GM12878 (cell line): ENCODE measurements around the gene GPER1. TPM values are rescaled to one million over a fixed set of nuclear protein-coding genes. Genes with fewer than 3 reads are reported as not detected.

Experiments used
- ATAC-seq: fragments of 200-7000 bp; cut with Tn5 transposase; 3 replicates; pipeline ENCODE4 v1.9.1; 2020; ENCODE audit warnings: mild to moderate bottlenecking, moderate library complexity
- BruUV-seq: library from RNA; stranded (reverse); fragments of 400-500 nt; replicated peaks from 2 replicates; lab custom pipeline; 2021; lab: Mats Ljungman, UMichigan
- CTCF ChIA-PET: fragments of 300-600 bp; sonication (Branson Sonifier 250); formaldehyde crosslinking; extraction: SDS; loops from one replicate; lab custom pipeline; 2021; ENCODE audit warnings: inconsistent platforms; lab: Yijun Ruan, JAX
- POLR2A ChIA-PET: fragments of 350-600 bp; formaldehyde crosslinking; extraction: SDS; loops from one replicate; lab custom pipeline; 2021; ENCODE audit warnings: inconsistent platforms; lab: Charles Lee
- RAD21 ChIA-PET: fragments of 300-600 bp; sonication (Branson Sonifier 250); formaldehyde crosslinking; loops from one replicate; lab custom pipeline; 2023; ENCODE audit warnings: antibody characterized with exemption; ENCODE audit not compliant: unreplicated experiment; lab: Charles Lee
- SMC1A ChIA-PET: fragments of 300-600 bp; sonication (Branson Sonifier 250); formaldehyde crosslinking; loops from one replicate; lab custom pipeline; 2023; ENCODE audit not compliant: unreplicated experiment, uncharacterized antibody; lab: Charles Lee
- DNase-seq: peaks from one replicate; pipeline ENCODE4 v3.0.0-alpha.2; 2011; ENCODE audit warnings: low read depth, low spot score
- FAIRE-seq: peaks from 3 replicates; lab custom pipeline; 2011; peaks lifted over from hg19 to GRCh38; lab: Jason Lieb, UNC
- H2AFZ ChIP-seq: 2 replicates; pipeline ENCODE4 v1.6.0; 2011; ENCODE audit warnings: low read depth, low read length, control low read depth; ENCODE audit not compliant: control insufficient read depth
- H3K27ac ChIP-seq: 2 replicates; pipeline ENCODE4 v1.5.1; 2011; ENCODE audit warnings: control low read depth; ENCODE audit not compliant: control insufficient read depth, insufficient read depth
- H3K27me3 ChIP-seq, 2 experiments: replicated peaks in 1 of 2; 2 replicates each; pipeline versions ENCODE4 v1.6.0 to v1.6.1; 2011; ENCODE audit warnings: low read length in 1 of 2; ENCODE audit not compliant: control insufficient read depth in 2 of 2, insufficient read depth in 2 of 2
- H3K36me3 ChIP-seq, 2 experiments: 2 replicates each; pipeline ENCODE4 v1.5.1; 2011; ENCODE audit warnings: low read length in 1 of 2; ENCODE audit not compliant: control insufficient read depth in 2 of 2, insufficient read depth in 2 of 2
- H3K4me1 ChIP-seq: 2 replicates; pipeline ENCODE4 v1.6.1; 2011; ENCODE audit warnings: mild to moderate bottlenecking, low read length, moderate library complexity, mixed read lengths; ENCODE audit not compliant: control insufficient read depth, insufficient read depth
- H3K4me2 ChIP-seq: 2 replicates; pipeline ENCODE4 v1.6.0; 2011; ENCODE audit warnings: control low read depth; ENCODE audit not compliant: control insufficient read depth, insufficient read depth
- H3K4me3 ChIP-seq: fragments of 200-600 bp; sonication (generic); 2 replicates; pipeline ENCODE4 v1.5.1; 2016
- H3K79me2 ChIP-seq: 2 replicates; pipeline ENCODE4 v1.6.0; 2011; ENCODE audit warnings: low read length; ENCODE audit not compliant: control insufficient read depth, insufficient read depth
- H3K9ac ChIP-seq: 2 replicates; pipeline ENCODE4 v1.8.0; 2011; ENCODE audit warnings: low read length, control low read depth, mixed read lengths; ENCODE audit not compliant: control insufficient read depth, insufficient read depth
- H3K9me3 ChIP-seq: replicated peaks from 3 replicates; pipeline ENCODE4 v1.5.1; 2011; ENCODE audit warnings: mild to moderate bottlenecking, low read length; ENCODE audit not compliant: control insufficient read depth, insufficient read depth
- H4K20me1 ChIP-seq: 2 replicates; pipeline ENCODE4 v1.6.0; 2011; ENCODE audit not compliant: control insufficient read depth, insufficient read depth
- ATF3 ChIP-seq: IDR thresholded peaks from 2 replicates; pipeline ENCODE4 v1.6.1; 2011; ENCODE audit warnings: low read depth, mild to moderate bottlenecking, low read length, moderate library complexity, borderline replicate concordance; ENCODE audit errors: extremely low read depth
- BHLHE40 ChIP-seq, 2 experiments: fragments of 450-650 bp in 1 of 2; IDR thresholded peaks; 2 replicates each; pipeline ENCODE4 v1.6.1; 2011 to 2017; ENCODE audit warnings: low read depth in 2 of 2, borderline replicate concordance in 1 of 2, improper control_type of control experiment in 1 of 2, low read length in 1 of 2, mild to moderate bottlenecking in 1 of 2
- ESRRA ChIP-seq: IDR thresholded peaks from 2 replicates; pipeline ENCODE4 v1.6.1; 2012; ENCODE audit warnings: mild to moderate bottlenecking, low read length, improper control_type of control experiment
- NR2F1 ChIP-seq: fragments of 450-650 bp; conservative IDR thresholded peaks from 2 replicates; pipeline ENCODE4 v1.6.1; 2017; ENCODE audit warnings: mild to moderate bottlenecking
- POU2F2 ChIP-seq: IDR thresholded peaks from 3 replicates; pipeline ENCODE4 v1.6.1; 2011; ENCODE audit warnings: low read depth, mild to moderate bottlenecking, low read length, borderline replicate concordance
- RBBP5 ChIP-seq: fragments of 200-600 bp; sonication (generic); conservative IDR thresholded peaks from 2 replicates; pipeline ENCODE4 v1.6.1; 2016
- SRF ChIP-seq, 2 experiments: IDR thresholded peaks; 2 replicates each; pipeline ENCODE4 v1.6.1; 2011; ENCODE audit warnings: low read depth in 2 of 2, low read length in 2 of 2, mild to moderate bottlenecking in 1 of 2, moderate library complexity in 1 of 2
- TAF1 ChIP-seq: IDR thresholded peaks from 2 replicates; pipeline ENCODE4 v1.6.1; 2011; ENCODE audit warnings: mild to moderate bottlenecking, low read depth, low read length, borderline replicate concordance
- TCF7 ChIP-seq: IDR thresholded peaks from 2 replicates; pipeline ENCODE4 v1.6.1; 2014; ENCODE audit warnings: antibody characterized with exemption, borderline replicate concordance
- ZBTB33 ChIP-seq: fragments of 450-650 bp; IDR thresholded peaks from 2 replicates; pipeline ENCODE4 v1.6.1; 2017; ENCODE audit warnings: mild to moderate bottlenecking
- WGBS: methylation state at CpG from one replicate; pipeline ENCODE4 v1.1.6; 2016; ENCODE audit warnings: low lambda C conversion rate; ENCODE audit not compliant: insufficient replicate concordance, insufficient coverage; ENCODE audit errors: missing lambda C conversion rate; 5-methylcytosine and 5-hydroxymethylcytosine counted together
- in situ Hi-C: fragments of 300-500 bp; cut with MboI; formaldehyde crosslinking; loops from 9 replicates; pipeline ENCODE4 v1.14.3; 2018; ENCODE audit warnings: mixed read lengths
- intact Hi-C: fragments of 100-400 bp; cut with micrococcal nuclease; formaldehyde crosslinking; loops from one replicate; pipeline ENCODE4 v1.14.2; 2022; ENCODE audit not compliant: unreplicated experiment
- polyA plus RNA-seq, 11 experiments: library from polyadenylated mRNA; depleted of rRNA in 4 of 11; unstranded in 6 of 11; stranded (reverse) in 5 of 11; fragments of >200 nt; fragmentation: Nextera tagmentation in 4 of 11; fragmentation: Illumina TruSeq in 1 of 11; extraction: Ambion mirVana in 4 of 11; extraction: Trizol in 1 of 11; gene quantifications; 1 replicate in 1 of 11; 2 replicates in 10 of 11; pipeline versions ENCODE4 v1.2.1 to v1.2.3, GENCODE V29; 2011 to 2016; ENCODE audit warnings: inconsistent platforms in 2 of 11, missing spikeins in 2 of 11, low read depth in 1 of 11
- total RNA-seq, 4 experiments: library from RNA; depleted of rRNA in 3 of 4; stranded (reverse); fragments of >200 nt in 3 of 4; fragmentation: Illumina TruSeq in 1 of 4; extraction: Trizol in 1 of 4; gene quantifications; 2 replicates each; pipeline versions ENCODE4 v1.2.1 to v1.2.3, GENCODE V29; 2013 to 2021
- TF ChIP-seq, protein P1 (sequence below): fragments of 450-650 bp; IDR thresholded peaks from 2 replicates; pipeline ENCODE4 v1.6.1; 2016; ENCODE audit warnings: mild to moderate bottlenecking, moderate library complexity, borderline replicate concordance

Gene GPER1
- total and polyA plus RNA-seq, 10 of the 15 experiments (the other 5 are each of a cell fraction or from before 2014, with no cell fraction given), result 0.03 to 6.5 (median 2.6) TPM

GRCh38 chr7:1049801-1050200 lies 38.1 kb upstream of the GPER1 start (continued):
- no peak for TF ChIP-seq ZBTB33

DNA sequence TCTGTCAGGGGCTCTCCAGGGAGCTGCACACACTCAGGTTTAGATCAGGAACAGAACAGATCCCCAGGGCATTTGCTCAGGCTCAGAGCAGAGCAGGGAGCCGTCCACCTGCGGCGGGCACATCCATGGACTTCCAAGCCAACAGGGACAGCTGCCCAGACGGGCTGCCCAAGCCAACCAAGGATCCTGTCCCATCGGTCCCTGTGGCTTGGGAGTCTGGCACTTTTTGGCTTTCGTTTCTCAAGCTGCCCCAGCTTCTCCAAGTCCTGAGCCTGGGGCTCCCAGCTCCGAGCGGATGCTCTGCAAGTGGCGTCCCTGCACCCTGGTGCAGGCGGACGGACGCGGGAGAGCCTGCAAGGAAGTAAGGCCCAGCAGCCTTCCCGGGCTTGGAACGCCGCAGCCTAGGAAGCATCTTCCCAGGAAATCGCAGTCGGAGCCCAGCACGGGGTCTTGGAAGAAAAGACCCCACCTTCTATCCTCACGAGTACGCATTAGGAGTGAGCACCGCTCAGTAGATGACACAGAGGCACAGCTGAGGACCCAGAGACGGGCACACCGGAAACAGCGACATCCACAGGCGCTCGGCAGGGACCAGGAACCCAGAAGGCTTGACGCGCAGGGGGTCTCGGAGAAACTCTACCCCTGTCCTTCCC lies 37.5 kb upstream of the GPER1 start:
- ChIA-PET RAD21 (no interaction called here), POLR2A (interaction anchor here (0.9 kb wide), 1 partner anchor 25 kb away, joined by 3 read pairs; no protein-coding TSS in a partner anchor), CTCF (no interaction called here), SMC1A (no interaction called here)
- no peaks in the 10 kb centered on the region; a peak in 2 of 4 replicates for H3K36me3 ChIP-seq
- H3K9ac ChIP-seq, result no peak overlapping the region
- no peak for ATAC-seq
- H3K4me3 ChIP-seq, result no peak overlapping the region
- H3K79me2 ChIP-seq, result no peaks in the 10 kb centered on the region
- FAIRE-seq, result no peak
- no peaks in the 10 kb centered on the region for H4K20me1 ChIP-seq
- in situ Hi-C loops, result no loop called here
- no peak for DNase-seq
- no peaks in the 10 kb centered on the region for H3K9me3 ChIP-seq
- intact Hi-C loops, result no loop called here
- TF ChIP-seq ESRRA, result no peak
- no peak for TF ChIP-seq RBBP5
- TF ChIP-seq POU2F2, result no peak
- TF ChIP-seq SRF (IDR thresholded peaks at IDR 0.05; ENCODE audit: low read depth in 2 of 2, low read length in 2 of 2), result no peak
- TF ChIP-seq ATF3, result no peak
- TF ChIP-seq TCF7, result no peak
- TF ChIP-seq TAF1, result no peak
- no peak for TF ChIP-seq BHLHE40 (IDR thresholded peaks at IDR 0.05; ENCODE audit: borderline replicate concordance in 1 of 2, low read depth in 2 of 2, low read length in 1 of 2)
- TF ChIP-seq, protein P1, sequence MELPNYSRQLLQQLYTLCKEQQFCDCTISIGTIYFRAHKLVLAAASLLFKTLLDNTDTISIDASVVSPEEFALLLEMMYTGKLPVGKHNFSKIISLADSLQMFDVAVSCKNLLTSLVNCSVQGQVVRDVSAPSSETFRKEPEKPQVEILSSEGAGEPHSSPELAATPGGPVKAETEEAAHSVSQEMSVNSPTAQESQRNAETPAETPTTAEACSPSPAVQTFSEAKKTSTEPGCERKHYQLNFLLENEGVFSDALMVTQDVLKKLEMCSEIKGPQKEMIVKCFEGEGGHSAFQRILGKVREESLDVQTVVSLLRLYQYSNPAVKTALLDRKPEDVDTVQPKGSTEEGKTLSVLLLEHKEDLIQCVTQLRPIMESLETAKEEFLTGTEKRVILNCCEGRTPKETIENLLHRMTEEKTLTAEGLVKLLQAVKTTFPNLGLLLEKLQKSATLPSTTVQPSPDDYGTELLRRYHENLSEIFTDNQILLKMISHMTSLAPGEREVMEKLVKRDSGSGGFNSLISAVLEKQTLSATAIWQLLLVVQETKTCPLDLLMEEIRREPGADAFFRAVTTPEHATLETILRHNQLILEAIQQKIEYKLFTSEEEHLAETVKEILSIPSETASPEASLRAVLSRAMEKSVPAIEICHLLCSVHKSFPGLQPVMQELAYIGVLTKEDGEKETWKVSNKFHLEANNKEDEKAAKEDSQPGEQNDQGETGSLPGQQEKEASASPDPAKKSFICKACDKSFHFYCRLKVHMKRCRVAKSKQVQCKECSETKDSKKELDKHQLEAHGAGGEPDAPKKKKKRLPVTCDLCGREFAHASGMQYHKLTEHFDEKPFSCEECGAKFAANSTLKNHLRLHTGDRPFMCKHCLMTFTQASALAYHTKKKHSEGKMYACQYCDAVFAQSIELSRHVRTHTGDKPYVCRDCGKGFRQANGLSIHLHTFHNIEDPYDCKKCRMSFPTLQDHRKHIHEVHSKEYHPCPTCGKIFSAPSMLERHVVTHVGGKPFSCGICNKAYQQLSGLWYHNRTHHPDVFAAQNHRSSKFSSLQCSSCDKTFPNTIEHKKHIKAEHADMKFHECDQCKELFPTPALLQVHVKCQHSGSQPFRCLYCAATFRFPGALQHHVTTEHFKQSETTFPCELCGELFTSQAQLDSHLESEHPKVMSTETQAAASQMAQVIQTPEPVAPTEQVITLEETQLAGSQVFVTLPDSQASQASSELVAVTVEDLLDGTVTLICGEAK, result no peak
- TF ChIP-seq NR2F1, result no peak
- no peak overlapping the region for H3K27ac ChIP-seq
- no peaks in the 10 kb centered on the region for H3K27me3 ChIP-seq
- WGBS, result 92% methylated on average over 30 of the region's 30 CpGs
- H2AFZ ChIP-seq, result no peak overlapping the region
- no peak overlapping the region for H3K4me2 ChIP-seq
- BruUV-seq, result no TSS peak
- peaks cover 8% of the 10 kb centered on the region; the same call in 1 of the 2 replicates for H3K4me1 ChIP-seq
